Right atrium auricular region (tissue), 2 donors: ENCODE data around the gene ITGB1. TPM values are rescaled to one million over a fixed set of nuclear protein-coding genes. Genes with fewer than 3 reads are reported as not detected.
"Not testable (repeated sequence)": the region's sequence is repeated elsewhere in the genome, so short reads cannot be mapped to it uniquely, and the experiment has no call there.

Experiments used
- DNase-seq: peaks from one replicate; pipeline ENCODE4 v3.0.0-alpha.2; 2019; ENCODE audit warnings: low spot score
- H3K27ac ChIP-seq, 2 donors: fragments of 200-600 bp; sonication (generic); 1 replicate in 1 of 2; 2 replicates in 1 of 2; pipeline ENCODE4 v1.5.1; 2016 to 2019
- H3K27me3 ChIP-seq, 2 donors: fragments of 200-600 bp; sonication (generic); one replicate each; pipeline versions ENCODE4 v1.5.1 to v1.6.0; 2017 to 2019
- H3K36me3 ChIP-seq: fragments of 200-600 bp; sonication (generic); one replicate; pipeline ENCODE4 v1.5.1; 2016
- H3K4me1 ChIP-seq, 2 donors: fragments of 200-600 bp; sonication (generic); one replicate each; pipeline versions ENCODE4 v1.5.1 to v1.6.0; 2017 to 2019
- H3K4me3 ChIP-seq, 2 donors: fragments of 200-600 bp; sonication (generic); 1 replicate in 1 of 2; 2 replicates in 1 of 2; pipeline ENCODE4 v1.5.1; 2017 to 2019; ENCODE audit warnings: mild to moderate bottlenecking in 1 of 2, moderate library complexity in 1 of 2
- H3K9me3 ChIP-seq, 2 donors: fragments of 200-600 bp; sonication (generic); one replicate each; pipeline ENCODE4 v1.5.1; 2019
- total RNA-seq, 2 donors: library from RNA; depleted of rRNA; stranded (reverse); fragments of >200 nt; gene quantifications; one replicate each; pipeline ENCODE4 v1.1.0, GENCODE V29; 2016
- TF ChIP-seq, protein P1 (sequence below), 2 donors: fragments of 200-600 bp; sonication (generic); IDR thresholded peaks; one replicate each; pipeline ENCODE4 v1.5.1; 2019; ENCODE audit warnings: antibody characterized with exemption in 2 of 2

ITGB1 gene
- total RNA-seq, 2 donors from 2014 or later = 454 to 1,054 TPM

DNA sequence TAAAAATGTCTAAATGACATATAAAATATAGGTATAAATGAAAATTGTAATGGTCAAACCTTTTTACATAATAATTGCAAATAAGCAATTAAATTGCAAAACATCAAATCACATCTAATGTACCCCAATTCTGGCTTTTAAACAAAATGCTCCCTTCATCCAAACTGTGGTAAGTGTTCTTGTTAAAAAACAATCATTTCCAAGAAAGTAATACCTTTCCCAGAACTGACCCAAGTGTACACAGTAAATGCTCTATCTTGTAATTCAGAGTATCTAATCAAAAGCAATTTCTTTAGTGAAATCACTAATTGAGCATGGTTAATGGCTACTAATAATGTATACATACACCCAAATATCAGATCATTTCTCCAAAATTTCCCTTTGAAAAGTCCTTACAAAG lies 28.0 kb downstream of the ITGB1 start:
- Histone ChIP-seq H3K9me3 (no peaks in the 10 kb centered on the region), H3K4me3 (no peak overlapping the region), H3K4me1 (peaks cover 0 to 11% of the 10 kb centered on the region in 2 donors), H3K36me3 (peaks cover 73% of the 10 kb centered on the region), H3K27ac (no peak overlapping the region), H3K27me3 (no peaks in the 10 kb centered on the region)
- TF ChIP-seq, protein P1, sequence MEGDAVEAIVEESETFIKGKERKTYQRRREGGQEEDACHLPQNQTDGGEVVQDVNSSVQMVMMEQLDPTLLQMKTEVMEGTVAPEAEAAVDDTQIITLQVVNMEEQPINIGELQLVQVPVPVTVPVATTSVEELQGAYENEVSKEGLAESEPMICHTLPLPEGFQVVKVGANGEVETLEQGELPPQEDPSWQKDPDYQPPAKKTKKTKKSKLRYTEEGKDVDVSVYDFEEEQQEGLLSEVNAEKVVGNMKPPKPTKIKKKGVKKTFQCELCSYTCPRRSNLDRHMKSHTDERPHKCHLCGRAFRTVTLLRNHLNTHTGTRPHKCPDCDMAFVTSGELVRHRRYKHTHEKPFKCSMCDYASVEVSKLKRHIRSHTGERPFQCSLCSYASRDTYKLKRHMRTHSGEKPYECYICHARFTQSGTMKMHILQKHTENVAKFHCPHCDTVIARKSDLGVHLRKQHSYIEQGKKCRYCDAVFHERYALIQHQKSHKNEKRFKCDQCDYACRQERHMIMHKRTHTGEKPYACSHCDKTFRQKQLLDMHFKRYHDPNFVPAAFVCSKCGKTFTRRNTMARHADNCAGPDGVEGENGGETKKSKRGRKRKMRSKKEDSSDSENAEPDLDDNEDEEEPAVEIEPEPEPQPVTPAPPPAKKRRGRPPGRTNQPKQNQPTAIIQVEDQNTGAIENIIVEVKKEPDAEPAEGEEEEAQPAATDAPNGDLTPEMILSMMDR (IDR thresholded peaks at IDR 0.05) = no peak
- no peak for DNase-seq

DNA sequence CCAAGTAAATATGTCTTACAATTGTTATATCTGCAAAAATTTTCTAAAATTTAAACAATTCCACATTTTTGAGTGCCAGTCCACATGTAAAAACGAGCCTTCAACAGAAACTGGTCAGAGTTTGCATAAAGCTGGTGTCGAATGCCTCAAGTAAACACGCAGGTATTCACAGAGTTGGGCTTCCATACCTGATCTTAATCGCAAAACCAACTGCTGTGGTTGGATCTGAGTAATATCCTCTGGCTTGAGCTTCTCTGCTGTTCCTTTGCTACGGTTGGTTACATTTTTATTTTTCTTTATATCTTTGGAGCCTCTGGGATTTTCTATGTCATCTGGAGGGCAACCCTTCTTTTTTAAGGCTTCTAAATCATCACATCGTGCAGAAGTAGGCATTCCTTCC lies 28.4 kb downstream of the ITGB1 start:
- no peaks in the 10 kb centered on the region for H3K9me3 ChIP-seq
- DNase-seq = no peak
- TF ChIP-seq, protein P1 (IDR thresholded peaks at IDR 0.05) = no peak
- peaks cover 75% of the 10 kb centered on the region for H3K36me3 ChIP-seq
- H3K4me1 ChIP-seq = peaks cover 0 to 15% of the 10 kb centered on the region in 2 donors
- no peak overlapping the region for H3K4me3 ChIP-seq
- no peaks in the 10 kb centered on the region for H3K27me3 ChIP-seq
- no peak overlapping the region for H3K27ac ChIP-seq

DNA sequence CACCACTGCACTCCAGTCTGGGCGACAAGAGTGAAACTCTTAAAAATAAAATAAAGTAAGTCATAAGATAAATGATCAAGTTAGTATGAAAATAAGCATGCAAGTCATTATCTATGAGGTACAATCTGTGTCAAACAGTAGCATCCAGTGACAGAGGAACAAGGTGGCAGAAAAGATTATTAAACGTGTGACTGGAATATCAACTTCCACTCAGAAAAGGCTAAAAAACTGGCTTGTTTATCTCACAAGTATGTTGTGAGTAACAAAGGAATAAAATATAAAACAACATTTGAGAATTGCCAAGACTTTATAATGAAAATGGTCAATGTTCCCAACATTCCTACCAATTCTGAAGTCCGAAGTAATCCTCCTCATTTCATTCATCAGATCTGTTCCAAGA lies 30.3 kb downstream of the ITGB1 start:
- DNase-seq = no peak
- Histone ChIP-seq H3K4me1 (peaks cover 0 to 15% of the 10 kb centered on the region in 2 donors), H3K27ac (no peak overlapping the region), H3K27me3 (no peaks in the 10 kb centered on the region), H3K4me3 (no peak overlapping the region), H3K9me3 (no peaks in the 10 kb centered on the region), H3K36me3 (peaks cover 80% of the 10 kb centered on the region)
- TF ChIP-seq, protein P1 (IDR thresholded peaks at IDR 0.05) = no peak

DNA sequence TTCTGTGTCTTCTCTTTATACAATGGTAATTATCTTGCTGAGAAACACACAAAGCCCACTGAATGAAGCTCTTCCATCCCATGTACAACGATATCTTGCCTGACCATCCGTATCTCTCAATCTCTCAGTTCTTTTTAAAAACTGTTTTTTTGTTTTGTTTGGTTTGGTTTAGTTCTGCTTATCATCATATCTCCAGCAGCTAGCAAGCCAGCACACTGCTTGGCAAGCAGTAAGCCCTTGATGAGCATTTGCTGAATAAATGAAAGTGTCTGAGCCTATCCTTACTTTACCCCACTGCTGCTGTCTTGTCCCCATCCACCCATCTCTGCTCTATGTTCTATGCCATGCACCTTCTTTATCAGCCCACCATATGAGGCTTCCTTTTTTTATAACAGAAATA lies 34.2 kb downstream of the ITGB1 start:
- peaks cover 97% of the 10 kb centered on the region for H3K36me3 ChIP-seq
- TF ChIP-seq, protein P1 (IDR thresholded peaks at IDR 0.05) = no peak
- DNase-seq = no peak
- H3K27ac ChIP-seq = no peak overlapping the region
- H3K27me3 ChIP-seq = no peaks in the 10 kb centered on the region
- peaks cover 0 to 4% of the 10 kb centered on the region in 2 donors for H3K4me1 ChIP-seq
- H3K9me3 ChIP-seq = no peaks in the 10 kb centered on the region
- H3K4me3 ChIP-seq = no peak overlapping the region

DNA sequence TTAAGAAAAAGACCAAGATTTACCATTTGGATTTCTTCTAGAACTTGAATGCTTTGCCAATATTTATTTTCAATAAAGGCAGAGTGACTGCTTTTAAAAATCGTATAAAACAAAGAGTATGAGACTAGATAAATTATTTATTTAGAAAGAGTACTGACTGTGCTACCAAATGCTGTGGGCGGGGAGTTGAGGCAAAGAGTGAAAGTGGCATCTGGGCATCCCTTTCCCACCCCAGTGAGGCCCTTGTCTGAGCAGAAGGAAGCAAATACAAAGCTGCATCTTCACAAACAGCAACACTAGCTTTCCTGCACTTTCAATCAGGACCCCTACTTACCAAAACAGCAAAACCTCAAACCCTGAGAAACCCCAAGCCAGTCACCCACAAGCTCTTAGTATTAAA lies 34.9 kb downstream of the ITGB1 start:
- Histone ChIP-seq H3K36me3 (peaks cover 97% of the 10 kb centered on the region), H3K27ac (no peak overlapping the region), H3K9me3 (no peaks in the 10 kb centered on the region), H3K27me3 (no peaks in the 10 kb centered on the region), H3K4me3 (no peak overlapping the region), H3K4me1 (peaks cover 0 to 4% of the 10 kb centered on the region in 2 donors)
- DNase-seq = no peak
- TF ChIP-seq, protein P1 (IDR thresholded peaks at IDR 0.05) = no peak

DNA sequence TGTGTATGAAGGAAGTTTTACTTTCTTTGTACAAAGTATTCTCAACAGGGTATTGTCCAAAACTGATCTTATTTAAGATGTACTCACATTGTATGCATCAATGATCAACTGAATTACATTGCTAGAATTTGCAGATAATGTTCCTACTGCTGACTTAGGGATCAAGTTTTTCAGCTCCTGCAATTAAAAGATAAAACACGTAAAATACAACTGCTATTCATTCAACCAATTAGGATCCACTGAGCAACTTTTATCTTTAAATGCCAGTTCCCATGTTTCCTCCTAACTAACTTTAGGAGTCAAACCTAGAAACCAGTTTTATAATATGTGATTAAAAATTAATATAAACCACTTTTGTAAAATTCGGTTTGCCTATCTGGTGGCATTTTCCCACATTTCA lies 35.9 kb downstream of the ITGB1 start:
- no peak for DNase-seq
- H3K27me3 ChIP-seq = no peaks in the 10 kb centered on the region
- H3K9me3 ChIP-seq = no peaks in the 10 kb centered on the region
- H3K4me3 ChIP-seq = no peak overlapping the region
- peaks cover 94% of the 10 kb centered on the region for H3K36me3 ChIP-seq
- peaks cover 0 to 4% of the 10 kb centered on the region in 2 donors for H3K4me1 ChIP-seq
- TF ChIP-seq, protein P1 (IDR thresholded peaks at IDR 0.05) = no peak
- H3K27ac ChIP-seq = no peak overlapping the region

DNA sequence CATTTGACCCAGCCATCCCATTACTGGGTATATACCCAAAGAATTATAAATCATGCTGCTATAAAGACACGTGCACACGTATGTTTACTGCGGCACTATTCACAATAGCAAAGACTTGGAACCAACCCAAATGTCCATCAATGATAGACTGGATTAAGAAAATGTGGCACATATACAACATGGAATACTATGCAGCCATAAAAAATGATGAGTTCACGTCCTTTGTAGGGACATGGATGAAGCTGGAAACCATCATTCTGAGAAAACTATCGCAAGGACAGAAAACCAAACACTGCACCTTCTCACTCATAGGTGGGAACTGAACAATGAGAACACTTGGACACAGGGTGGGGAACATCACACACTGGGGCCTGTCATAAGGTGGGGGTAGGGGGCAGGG lies 40.2 kb downstream of the ITGB1 start:
- H3K27ac ChIP-seq, H3K9me3 ChIP-seq, H3K4me1 ChIP-seq, H3K27me3 ChIP-seq, DNase-seq, H3K4me3 ChIP-seq: not testable (repeated sequence)
- peaks cover 69% of the 10 kb centered on the region for H3K36me3 ChIP-seq
